Metanephros (tissue), 1 donor: ENCODE results near the gene OR5I1. TPM values are rescaled to one million over a fixed set of nuclear protein-coding genes. Genes with fewer than 3 reads are reported as not detected.

Experiments used
- total RNA-seq: library from RNA; depleted of rRNA; stranded (reverse); fragments of >200 nt; gene quantifications from one replicate; pipeline ENCODE4 v1.2.3, GENCODE V29; 2014

OR5I1 gene
- not detected for total RNA-seq

GRCh38 chr11:55936300-55936699 lies at the start of gene OR5I1:
OR5I1 (minus strand) TSS chr11:55936400; CDS start chr11:55936400, 0 bp downstream.

GRCh38 chr11:55969845-55970244 lies 33.6 kb upstream of the OR5I1 start, which contains the start of gene OR10AG1:
OR10AG1 (minus strand) TSS chr11:55969945; CDS start chr11:55969907, 38 bp downstream.

GRCh38 chr11:55914482-55914881 lies 21.7 kb downstream of the OR5I1 start, which contains the start of gene OR5W2:
OR5W2 (minus strand) TSS chr11:55914582; CDS start chr11:55914582, 0 bp downstream.

Other genes with a start within 250 kb of the OR5I1 start
- not detected for gene OR5D13, start 163.0 kb downstream of the OR5I1 start, total RNA-seq
- not detected for gene OR5D14, start 140.8 kb downstream of the OR5I1 start, total RNA-seq
- not detected for gene OR5L1, start 125.0 kb downstream of the OR5I1 start, total RNA-seq
- not detected for gene OR5D18, start 116.8 kb downstream of the OR5I1 start, total RNA-seq
- not detected for gene OR5L2, start 109.2 kb downstream of the OR5I1 start, total RNA-seq
- gene OR5D16, start 97.6 kb downstream of the OR5I1 start, total RNA-seq, result not detected
- not detected for gene TRIM51, start 53.1 kb downstream of the OR5I1 start, total RNA-seq
- not detected for gene OR5W2, start 21.8 kb downstream of the OR5I1 start, total RNA-seq
- gene OR10AG1, start 33.5 kb upstream of the OR5I1 start, total RNA-seq, result not detected
- not detected for gene OR5F1, start 58.2 kb upstream of the OR5I1 start, total RNA-seq
- gene OR5AS1, start 91.3 kb upstream of the OR5I1 start, total RNA-seq, result not detected
- gene OR8I2, start 156.9 kb upstream of the OR5I1 start, total RNA-seq, result not detected
- gene OR8H2, start 167.3 kb upstream of the OR5I1 start, total RNA-seq, result not detected
- not detected for gene OR8H3, start 186.0 kb upstream of the OR5I1 start, total RNA-seq
- gene OR8J3, start 203.8 kb upstream of the OR5I1 start, total RNA-seq, result not detected
- not detected for gene OR8K5, start 223.9 kb upstream of the OR5I1 start, total RNA-seq
- gene OR5J2, start 240.2 kb upstream of the OR5I1 start, total RNA-seq, result not detected